K562 (cell line): ENCODE measurements around the gene SCUBE2. TPM values are rescaled to one million over a fixed set of nuclear protein-coding genes. Genes with fewer than 3 reads are reported as not detected.

ENCODE experiments used
- BRD9 ChIP-seq: fragments of 450-650 bp; IDR thresholded peaks from 2 replicates; pipeline ENCODE4 v1.6.1; 2018; ENCODE audit warnings: low read depth; ENCODE audit not compliant: partially characterized antibody
- CBX3 ChIP-seq, 2 experiments: IDR thresholded peaks; 1 replicate in 1 of 2; 2 replicates in 1 of 2; pipeline ENCODE4 v1.6.1; 2012; ENCODE audit warnings: inconsistent platforms in 2 of 2, low read length in 2 of 2, borderline replicate concordance in 1 of 2, control low read depth in 1 of 2
- CHD1 ChIP-seq: fragments of 200-600 bp; sonication (generic); IDR thresholded peaks from one replicate; pipeline ENCODE4 v1.6.1; 2012; ENCODE audit warnings: mild to moderate bottlenecking, moderate library complexity, low read length, inconsistent platforms
- HMGN3 ChIP-seq: IDR thresholded peaks from 2 replicates; pipeline ENCODE4 v1.6.1; 2011; ENCODE audit warnings: borderline replicate concordance, low read depth, mild to moderate bottlenecking, mixed read lengths, low read length; ENCODE audit not compliant: insufficient read length; ENCODE audit errors: extremely low read depth
- MTA2 ChIP-seq: fragments of 450-650 bp; IDR thresholded peaks from 2 replicates; pipeline ENCODE4 v1.6.1; 2016; ENCODE audit warnings: low read depth
- PTRF ChIP-seq: fragments of 450-650 bp; IDR thresholded peaks from 2 replicates; pipeline ENCODE4 v1.6.1; 2016; ENCODE audit warnings: mild to moderate bottlenecking, missing genetic modification characterization, missing compliant biosample characterization
- TRIM28 ChIP-seq: fragments of 450-650 bp; IDR thresholded peaks from 2 replicates; pipeline ENCODE4 v1.6.1; 2017
- ZNF589 ChIP-seq: fragments of 200-800 bp; sonication (Bioruptor generic); IDR thresholded peaks from 2 replicates; pipeline ENCODE4 v1.6.1; 2016; ENCODE audit warnings: low read depth, missing genetic modification characterization, missing compliant biosample characterization
- polyA plus RNA-seq, 8 experiments: library from polyadenylated mRNA; depleted of rRNA in 4 of 8; stranded (reverse) in 5 of 8; unstranded in 3 of 8; fragments of >200 nt; fragmentation: Nextera tagmentation in 2 of 8; fragmentation: Illumina TruSeq in 1 of 8; extraction: Ambion mirVana in 2 of 8; extraction: Trizol in 1 of 8; gene quantifications; 2 replicates each; pipeline versions ENCODE4 v1.2.1 to v1.2.3, GENCODE V29; 2011 to 2014; ENCODE audit warnings: inconsistent platforms in 1 of 8, missing spikeins in 1 of 8
- total RNA-seq, 7 experiments: library from RNA; depleted of rRNA in 6 of 7; stranded (reverse); fragments of >200 nt in 6 of 7; fragmentation: Illumina TruSeq in 2 of 7; extraction: Trizol in 2 of 7; gene quantifications; 2 replicates each; pipeline versions ENCODE4 v1.2.1 to v1.2.3, GENCODE V29; 2011 to 2021; ENCODE audit warnings: low replicate concordance in 1 of 7
- TF ChIP-seq, protein P1 (sequence below): fragments of 450-650 bp; formaldehyde crosslinking; IDR thresholded peaks from 2 replicates; pipeline ENCODE4 v1.4.0; 2020; ENCODE audit warnings: mild to moderate bottlenecking, moderate library complexity
- TF ChIP-seq, protein P2 (sequence below): IDR thresholded peaks from 2 replicates; pipeline ENCODE4 v1.6.1; 2011; ENCODE audit warnings: borderline replicate concordance, low read depth, mild to moderate bottlenecking, moderate library complexity, low read length; ENCODE audit not compliant: insufficient read depth, poor library complexity, severe bottlenecking
- TF ChIP-seq, protein P3 (sequence below): fragments of 250-450 bp; sonication (Bioruptor Pico); IDR thresholded peaks from 2 replicates; pipeline ENCODE4 v1.8.0; 2022; ENCODE audit warnings: inconsistent platforms, mild to moderate bottlenecking, moderate library complexity, borderline replicate concordance
- TF ChIP-seq, protein P4 (sequence below), 2 experiments: fragments of 450-650 bp; conservative IDR thresholded peaks; 2 replicates each; pipeline ENCODE4 v1.6.1; 2017; ENCODE audit warnings: mild to moderate bottlenecking in 2 of 2, moderate library complexity in 2 of 2
- TF ChIP-seq, protein P5 (sequence below): fragments of 450-650 bp; IDR thresholded peaks from 2 replicates; pipeline ENCODE4 v1.6.1; 2014; ENCODE audit warnings: low read depth, mild to moderate bottlenecking, moderate library complexity, borderline replicate concordance
- TF ChIP-seq, protein P6 (sequence below), 2 experiments: fragments of 200-800 bp in 1 of 2; sonication (Bioruptor generic) in 1 of 2; sonication (generic) in 1 of 2; formaldehyde crosslinking in 1 of 2; IDR thresholded peaks in 1 of 2; conservative IDR thresholded peaks in 1 of 2; 2 replicates each; pipeline versions ENCODE4 v1.5.0 to v1.6.1; 2016 to 2020; ENCODE audit warnings: missing compliant biosample characterization in 1 of 2, missing genetic modification characterization in 1 of 2, missing genetic modification reagents in 1 of 2

SCUBE2 gene
- total and polyA plus RNA-seq, 9 of the 15 experiments (the other 6 are each of a cell fraction or from before 2014, with no cell fraction given): 0.06 to 0.40 (median 0.07) TPM; not detected in 6

DNA sequence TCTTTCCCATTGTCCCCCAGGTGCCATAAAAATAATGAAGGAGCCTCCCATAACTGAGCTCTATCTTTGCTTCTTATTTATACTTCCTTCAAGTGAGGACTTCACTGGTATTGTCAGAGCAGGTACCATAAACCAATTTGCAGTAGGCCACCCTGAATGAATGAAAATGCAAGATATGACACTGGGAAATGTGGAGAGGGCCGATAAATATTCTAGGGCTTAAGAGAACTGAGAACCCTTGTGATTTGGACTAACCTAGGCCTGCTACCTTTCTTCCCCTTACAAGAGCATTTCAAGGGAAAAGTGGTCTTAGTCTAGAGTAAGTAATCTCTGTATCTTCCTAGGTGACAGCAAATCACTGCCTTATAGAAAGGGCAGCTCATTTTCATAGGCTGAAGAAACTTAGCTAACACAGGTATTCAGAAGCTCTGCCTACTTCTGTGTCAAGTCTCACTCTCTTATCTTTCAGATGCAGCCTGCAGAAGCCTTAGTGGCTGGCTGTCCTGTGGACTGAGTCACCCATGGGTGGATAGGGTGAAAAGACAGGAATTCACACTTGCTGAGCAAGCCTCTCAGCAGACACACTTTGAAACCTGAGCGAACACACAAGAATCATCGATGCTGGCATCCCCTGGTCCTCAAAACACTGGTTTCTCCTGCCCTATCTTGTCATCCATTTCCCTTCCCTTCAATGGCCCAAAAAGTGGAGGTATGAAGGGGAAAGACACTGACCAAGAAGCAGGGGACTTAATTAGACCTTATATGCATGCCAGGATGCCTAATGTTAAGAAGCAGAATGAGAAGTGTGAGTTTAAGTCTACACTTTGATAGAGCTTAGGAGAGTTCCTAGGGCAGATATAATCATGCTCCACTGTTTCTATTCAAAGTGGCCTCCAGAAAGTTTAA, 102.8 kb downstream of the SCUBE2 start (continued):
- TF ChIP-seq, protein P1, sequence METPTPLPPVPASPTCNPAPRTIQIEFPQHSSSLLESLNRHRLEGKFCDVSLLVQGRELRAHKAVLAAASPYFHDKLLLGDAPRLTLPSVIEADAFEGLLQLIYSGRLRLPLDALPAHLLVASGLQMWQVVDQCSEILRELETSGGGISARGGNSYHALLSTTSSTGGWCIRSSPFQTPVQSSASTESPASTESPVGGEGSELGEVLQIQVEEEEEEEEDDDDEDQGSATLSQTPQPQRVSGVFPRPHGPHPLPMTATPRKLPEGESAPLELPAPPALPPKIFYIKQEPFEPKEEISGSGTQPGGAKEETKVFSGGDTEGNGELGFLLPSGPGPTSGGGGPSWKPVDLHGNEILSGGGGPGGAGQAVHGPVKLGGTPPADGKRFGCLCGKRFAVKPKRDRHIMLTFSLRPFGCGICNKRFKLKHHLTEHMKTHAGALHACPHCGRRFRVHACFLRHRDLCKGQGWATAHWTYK (CRISPR knock-in tag): peak; percentile 95
- TF ChIP-seq, protein P2, sequence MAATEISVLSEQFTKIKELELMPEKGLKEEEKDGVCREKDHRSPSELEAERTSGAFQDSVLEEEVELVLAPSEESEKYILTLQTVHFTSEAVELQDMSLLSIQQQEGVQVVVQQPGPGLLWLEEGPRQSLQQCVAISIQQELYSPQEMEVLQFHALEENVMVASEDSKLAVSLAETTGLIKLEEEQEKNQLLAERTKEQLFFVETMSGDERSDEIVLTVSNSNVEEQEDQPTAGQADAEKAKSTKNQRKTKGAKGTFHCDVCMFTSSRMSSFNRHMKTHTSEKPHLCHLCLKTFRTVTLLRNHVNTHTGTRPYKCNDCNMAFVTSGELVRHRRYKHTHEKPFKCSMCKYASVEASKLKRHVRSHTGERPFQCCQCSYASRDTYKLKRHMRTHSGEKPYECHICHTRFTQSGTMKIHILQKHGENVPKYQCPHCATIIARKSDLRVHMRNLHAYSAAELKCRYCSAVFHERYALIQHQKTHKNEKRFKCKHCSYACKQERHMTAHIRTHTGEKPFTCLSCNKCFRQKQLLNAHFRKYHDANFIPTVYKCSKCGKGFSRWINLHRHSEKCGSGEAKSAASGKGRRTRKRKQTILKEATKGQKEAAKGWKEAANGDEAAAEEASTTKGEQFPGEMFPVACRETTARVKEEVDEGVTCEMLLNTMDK: no peak
- TF ChIP-seq, protein P3, sequence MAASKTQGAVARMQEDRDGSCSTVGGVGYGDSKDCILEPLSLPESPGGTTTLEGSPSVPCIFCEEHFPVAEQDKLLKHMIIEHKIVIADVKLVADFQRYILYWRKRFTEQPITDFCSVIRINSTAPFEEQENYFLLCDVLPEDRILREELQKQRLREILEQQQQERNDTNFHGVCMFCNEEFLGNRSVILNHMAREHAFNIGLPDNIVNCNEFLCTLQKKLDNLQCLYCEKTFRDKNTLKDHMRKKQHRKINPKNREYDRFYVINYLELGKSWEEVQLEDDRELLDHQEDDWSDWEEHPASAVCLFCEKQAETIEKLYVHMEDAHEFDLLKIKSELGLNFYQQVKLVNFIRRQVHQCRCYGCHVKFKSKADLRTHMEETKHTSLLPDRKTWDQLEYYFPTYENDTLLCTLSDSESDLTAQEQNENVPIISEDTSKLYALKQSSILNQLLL: no peak
- TF ChIP-seq, protein P4, sequence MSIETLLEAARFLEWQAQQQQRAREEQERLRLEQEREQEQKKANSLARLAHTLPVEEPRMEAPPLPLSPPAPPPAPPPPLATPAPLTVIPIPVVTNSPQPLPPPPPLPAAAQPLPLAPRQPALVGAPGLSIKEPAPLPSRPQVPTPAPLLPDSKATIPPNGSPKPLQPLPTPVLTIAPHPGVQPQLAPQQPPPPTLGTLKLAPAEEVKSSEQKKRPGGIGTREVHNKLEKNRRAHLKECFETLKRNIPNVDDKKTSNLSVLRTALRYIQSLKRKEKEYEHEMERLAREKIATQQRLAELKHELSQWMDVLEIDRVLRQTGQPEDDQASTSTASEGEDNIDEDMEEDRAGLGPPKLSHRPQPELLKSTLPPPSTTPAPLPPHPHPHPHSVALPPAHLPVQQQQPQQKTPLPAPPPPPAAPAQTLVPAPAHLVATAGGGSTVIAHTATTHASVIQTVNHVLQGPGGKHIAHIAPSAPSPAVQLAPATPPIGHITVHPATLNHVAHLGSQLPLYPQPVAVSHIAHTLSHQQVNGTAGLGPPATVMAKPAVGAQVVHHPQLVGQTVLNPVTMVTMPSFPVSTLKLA (conservative IDR thresholded peaks at IDR 0.05): peak in 1 of 2 experiments; percentile 49; a peak in 1 of 4 replicates
- TF ChIP-seq CBX3 (IDR thresholded peaks at IDR 0.05; ENCODE audit: borderline replicate concordance in 1 of 2, low read length in 2 of 2): peak in 1 of 2 experiments; percentile 80; a peak in 1 of 3 replicates
- no peak for TF ChIP-seq PTRF (tag)
- TF ChIP-seq, protein P5, sequence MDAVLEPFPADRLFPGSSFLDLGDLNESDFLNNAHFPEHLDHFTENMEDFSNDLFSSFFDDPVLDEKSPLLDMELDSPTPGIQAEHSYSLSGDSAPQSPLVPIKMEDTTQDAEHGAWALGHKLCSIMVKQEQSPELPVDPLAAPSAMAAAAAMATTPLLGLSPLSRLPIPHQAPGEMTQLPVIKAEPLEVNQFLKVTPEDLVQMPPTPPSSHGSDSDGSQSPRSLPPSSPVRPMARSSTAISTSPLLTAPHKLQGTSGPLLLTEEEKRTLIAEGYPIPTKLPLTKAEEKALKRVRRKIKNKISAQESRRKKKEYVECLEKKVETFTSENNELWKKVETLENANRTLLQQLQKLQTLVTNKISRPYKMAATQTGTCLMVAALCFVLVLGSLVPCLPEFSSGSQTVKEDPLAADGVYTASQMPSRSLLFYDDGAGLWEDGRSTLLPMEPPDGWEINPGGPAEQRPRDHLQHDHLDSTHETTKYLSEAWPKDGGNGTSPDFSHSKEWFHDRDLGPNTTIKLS: no peak
- TF ChIP-seq MTA2: peak; percentile 88
- 0 out of 2 replicates have a peak, but pooled peaks have one; percentile 27 for TF ChIP-seq TRIM28
- no peak for TF ChIP-seq BRD9
- peak; percentile 67; the same call in 1 of the 2 replicates for TF ChIP-seq ZNF589 (CRISPR knock-in tag)
- peak; percentile 50 for TF ChIP-seq CHD1
- TF ChIP-seq, protein P6, sequence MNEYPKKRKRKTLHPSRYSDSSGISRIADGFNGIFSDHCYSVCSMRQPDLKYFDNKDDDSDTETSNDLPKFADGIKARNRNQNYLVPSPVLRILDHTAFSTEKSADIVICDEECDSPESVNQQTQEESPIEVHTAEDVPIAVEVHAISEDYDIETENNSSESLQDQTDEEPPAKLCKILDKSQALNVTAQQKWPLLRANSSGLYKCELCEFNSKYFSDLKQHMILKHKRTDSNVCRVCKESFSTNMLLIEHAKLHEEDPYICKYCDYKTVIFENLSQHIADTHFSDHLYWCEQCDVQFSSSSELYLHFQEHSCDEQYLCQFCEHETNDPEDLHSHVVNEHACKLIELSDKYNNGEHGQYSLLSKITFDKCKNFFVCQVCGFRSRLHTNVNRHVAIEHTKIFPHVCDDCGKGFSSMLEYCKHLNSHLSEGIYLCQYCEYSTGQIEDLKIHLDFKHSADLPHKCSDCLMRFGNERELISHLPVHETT (CRISPR knock-in tag; conservative IDR thresholded peaks at IDR 0.05 in 1 of 2, IDR thresholded peaks at IDR 0.05 in 1 of 2): no peak
- TF ChIP-seq HMGN3: peak; percentile 53
